ENCODE results near the gene TRIM2. TPM values are rescaled to one million over a fixed set of nuclear protein-coding genes. Genes with fewer than 3 reads are reported as not detected.

The TRIM2 gene
- total and polyA plus RNA-seq, 2 experiments from 2014 or later, result 22.0 to 61.5 TPM

DNA sequence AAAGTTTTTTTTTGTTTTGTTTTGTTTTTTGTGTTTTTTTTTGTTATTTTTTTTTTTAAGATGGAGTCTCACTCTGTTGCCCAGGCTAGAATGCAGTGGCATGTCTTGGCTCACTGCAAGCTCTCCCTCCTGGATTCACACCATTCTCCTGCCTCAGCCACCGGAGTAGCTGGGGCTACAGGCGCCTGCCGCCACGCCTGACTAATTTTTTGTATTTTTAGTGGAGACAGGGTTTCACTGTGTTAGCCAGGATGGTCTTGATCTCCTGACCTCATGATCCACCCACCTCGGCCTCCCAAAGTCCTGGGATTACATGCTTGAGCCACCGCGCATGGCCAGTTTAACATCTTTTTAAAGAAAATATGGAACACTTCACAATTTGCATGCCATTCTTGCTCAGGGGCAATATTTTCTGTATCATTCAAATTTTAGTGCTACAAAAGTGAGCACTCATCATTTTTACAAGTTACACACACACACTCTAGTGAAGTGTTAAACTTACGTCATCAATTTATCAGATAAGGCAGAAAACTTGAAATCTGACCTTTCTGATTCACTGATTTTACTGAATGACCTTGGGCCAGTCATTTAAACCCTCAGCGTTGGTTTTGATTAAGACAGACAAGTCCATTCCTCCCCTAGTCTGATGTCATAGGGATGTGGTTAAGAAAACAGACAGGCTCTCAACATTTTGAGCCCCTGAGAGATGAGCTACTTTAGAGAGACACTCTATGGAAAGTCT, 61.2 kb downstream of the TRIM2 start:
- Mint-ChIP-seq H3K9me3 (0 out of 3 replicates have a peak, but pooled peaks cover 7% of the 10 kb centered on the region), H3K36me3 (ENCODE audit: low read depth) (peaks cover 20% of the 10 kb centered on the region; the same call in 2 of the 3 replicates), H3K4me3 (no peak overlapping the region), H3K27me3 (ENCODE audit: insufficient read depth, low read depth, poor library complexity) (peaks cover 2% of the 10 kb centered on the region), H3K27ac (no peak overlapping the region), H3K4me1 (peaks cover 58% of the 10 kb centered on the region)
- peaks cover 43% of the 10 kb centered on the region for H3K4me1 ChIP-seq (ENCODE audit: insufficient read depth)
- H3K4me3 ChIP-seq, result no peak overlapping the region
- H3K79me2 ChIP-seq (replicated peaks; ENCODE audit: insufficient read depth), result peaks cover 82% of the 10 kb centered on the region
- H2AFZ ChIP-seq, result no peak overlapping the region
- TF ChIP-seq, protein P1, sequence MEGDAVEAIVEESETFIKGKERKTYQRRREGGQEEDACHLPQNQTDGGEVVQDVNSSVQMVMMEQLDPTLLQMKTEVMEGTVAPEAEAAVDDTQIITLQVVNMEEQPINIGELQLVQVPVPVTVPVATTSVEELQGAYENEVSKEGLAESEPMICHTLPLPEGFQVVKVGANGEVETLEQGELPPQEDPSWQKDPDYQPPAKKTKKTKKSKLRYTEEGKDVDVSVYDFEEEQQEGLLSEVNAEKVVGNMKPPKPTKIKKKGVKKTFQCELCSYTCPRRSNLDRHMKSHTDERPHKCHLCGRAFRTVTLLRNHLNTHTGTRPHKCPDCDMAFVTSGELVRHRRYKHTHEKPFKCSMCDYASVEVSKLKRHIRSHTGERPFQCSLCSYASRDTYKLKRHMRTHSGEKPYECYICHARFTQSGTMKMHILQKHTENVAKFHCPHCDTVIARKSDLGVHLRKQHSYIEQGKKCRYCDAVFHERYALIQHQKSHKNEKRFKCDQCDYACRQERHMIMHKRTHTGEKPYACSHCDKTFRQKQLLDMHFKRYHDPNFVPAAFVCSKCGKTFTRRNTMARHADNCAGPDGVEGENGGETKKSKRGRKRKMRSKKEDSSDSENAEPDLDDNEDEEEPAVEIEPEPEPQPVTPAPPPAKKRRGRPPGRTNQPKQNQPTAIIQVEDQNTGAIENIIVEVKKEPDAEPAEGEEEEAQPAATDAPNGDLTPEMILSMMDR (conservative IDR thresholded peaks at IDR 0.05; ENCODE audit: low read depth in 2 of 2), result no peak
- TF ChIP-seq, protein P2, sequence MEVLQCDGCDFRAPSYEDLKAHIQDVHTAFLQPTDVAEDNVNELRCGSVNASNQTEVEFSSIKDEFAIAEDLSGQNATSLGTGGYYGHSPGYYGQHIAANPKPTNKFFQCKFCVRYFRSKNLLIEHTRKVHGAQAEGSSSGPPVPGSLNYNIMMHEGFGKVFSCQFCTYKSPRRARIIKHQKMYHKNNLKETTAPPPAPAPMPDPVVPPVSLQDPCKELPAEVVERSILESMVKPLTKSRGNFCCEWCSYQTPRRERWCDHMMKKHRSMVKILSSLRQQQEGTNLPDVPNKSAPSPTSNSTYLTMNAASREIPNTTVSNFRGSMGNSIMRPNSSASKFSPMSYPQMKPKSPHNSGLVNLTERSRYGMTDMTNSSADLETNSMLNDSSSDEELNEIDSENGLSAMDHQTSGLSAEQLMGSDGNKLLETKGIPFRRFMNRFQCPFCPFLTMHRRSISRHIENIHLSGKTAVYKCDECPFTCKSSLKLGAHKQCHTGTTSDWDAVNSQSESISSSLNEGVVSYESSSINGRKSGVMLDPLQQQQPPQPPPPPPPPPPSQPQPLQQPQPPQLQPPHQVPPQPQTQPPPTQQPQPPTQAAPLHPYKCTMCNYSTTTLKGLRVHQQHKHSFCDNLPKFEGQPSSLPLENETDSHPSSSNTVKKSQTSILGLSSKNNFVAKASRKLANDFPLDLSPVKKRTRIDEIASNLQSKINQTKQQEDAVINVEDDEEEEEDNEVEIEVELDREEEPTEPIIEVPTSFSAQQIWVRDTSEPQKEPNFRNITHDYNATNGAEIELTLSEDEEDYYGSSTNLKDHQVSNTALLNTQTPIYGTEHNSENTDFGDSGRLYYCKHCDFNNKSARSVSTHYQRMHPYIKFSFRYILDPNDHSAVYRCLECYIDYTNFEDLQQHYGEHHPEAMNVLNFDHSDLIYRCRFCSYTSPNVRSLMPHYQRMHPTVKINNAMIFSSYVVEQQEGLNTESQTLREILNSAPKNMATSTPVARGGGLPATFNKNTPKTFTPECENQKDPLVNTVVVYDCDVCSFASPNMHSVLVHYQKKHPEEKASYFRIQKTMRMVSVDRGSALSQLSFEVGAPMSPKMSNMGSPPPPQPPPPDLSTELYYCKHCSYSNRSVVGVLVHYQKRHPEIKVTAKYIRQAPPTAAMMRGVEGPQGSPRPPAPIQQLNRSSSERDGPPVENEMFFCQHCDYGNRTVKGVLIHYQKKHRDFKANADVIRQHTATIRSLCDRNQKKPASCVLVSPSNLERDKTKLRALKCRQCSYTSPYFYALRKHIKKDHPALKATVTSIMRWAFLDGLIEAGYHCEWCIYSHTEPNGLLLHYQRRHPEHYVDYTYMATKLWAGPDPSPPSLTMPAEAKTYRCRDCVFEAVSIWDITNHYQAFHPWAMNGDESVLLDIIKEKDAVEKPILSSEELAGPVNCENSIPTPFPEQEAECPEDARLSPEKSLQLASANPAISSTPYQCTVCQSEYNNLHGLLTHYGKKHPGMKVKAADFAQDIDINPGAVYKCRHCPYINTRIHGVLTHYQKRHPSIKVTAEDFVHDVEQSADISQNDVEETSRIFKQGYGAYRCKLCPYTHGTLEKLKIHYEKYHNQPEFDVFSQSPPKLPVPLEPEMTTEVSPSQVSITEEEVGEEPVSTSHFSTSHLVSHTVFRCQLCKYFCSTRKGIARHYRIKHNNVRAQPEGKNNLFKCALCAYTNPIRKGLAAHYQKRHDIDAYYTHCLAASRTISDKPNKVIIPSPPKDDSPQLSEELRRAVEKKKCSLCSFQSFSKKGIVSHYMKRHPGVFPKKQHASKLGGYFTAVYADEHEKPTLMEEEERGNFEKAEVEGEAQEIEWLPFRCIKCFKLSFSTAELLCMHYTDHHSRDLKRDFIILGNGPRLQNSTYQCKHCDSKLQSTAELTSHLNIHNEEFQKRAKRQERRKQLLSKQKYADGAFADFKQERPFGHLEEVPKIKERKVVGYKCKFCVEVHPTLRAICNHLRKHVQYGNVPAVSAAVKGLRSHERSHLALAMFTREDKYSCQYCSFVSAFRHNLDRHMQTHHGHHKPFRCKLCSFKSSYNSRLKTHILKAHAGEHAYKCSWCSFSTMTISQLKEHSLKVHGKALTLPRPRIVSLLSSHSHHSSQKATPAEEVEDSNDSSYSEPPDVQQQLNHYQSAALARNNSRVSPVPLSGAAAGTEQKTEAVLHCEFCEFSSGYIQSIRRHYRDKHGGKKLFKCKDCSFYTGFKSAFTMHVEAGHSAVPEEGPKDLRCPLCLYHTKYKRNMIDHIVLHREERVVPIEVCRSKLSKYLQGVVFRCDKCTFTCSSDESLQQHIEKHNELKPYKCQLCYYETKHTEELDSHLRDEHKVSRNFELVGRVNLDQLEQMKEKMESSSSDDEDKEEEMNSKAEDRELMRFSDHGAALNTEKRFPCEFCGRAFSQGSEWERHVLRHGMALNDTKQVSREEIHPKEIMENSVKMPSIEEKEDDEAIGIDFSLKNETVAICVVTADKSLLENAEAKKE (CRISPR knock-in tag; IDR thresholded peaks at IDR 0.05), result no peak
- TF ChIP-seq, protein P3, sequence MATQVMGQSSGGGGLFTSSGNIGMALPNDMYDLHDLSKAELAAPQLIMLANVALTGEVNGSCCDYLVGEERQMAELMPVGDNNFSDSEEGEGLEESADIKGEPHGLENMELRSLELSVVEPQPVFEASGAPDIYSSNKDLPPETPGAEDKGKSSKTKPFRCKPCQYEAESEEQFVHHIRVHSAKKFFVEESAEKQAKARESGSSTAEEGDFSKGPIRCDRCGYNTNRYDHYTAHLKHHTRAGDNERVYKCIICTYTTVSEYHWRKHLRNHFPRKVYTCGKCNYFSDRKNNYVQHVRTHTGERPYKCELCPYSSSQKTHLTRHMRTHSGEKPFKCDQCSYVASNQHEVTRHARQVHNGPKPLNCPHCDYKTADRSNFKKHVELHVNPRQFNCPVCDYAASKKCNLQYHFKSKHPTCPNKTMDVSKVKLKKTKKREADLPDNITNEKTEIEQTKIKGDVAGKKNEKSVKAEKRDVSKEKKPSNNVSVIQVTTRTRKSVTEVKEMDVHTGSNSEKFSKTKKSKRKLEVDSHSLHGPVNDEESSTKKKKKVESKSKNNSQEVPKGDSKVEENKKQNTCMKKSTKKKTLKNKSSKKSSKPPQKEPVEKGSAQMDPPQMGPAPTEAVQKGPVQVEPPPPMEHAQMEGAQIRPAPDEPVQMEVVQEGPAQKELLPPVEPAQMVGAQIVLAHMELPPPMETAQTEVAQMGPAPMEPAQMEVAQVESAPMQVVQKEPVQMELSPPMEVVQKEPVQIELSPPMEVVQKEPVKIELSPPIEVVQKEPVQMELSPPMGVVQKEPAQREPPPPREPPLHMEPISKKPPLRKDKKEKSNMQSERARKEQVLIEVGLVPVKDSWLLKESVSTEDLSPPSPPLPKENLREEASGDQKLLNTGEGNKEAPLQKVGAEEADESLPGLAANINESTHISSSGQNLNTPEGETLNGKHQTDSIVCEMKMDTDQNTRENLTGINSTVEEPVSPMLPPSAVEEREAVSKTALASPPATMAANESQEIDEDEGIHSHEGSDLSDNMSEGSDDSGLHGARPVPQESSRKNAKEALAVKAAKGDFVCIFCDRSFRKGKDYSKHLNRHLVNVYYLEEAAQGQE (IDR thresholded peaks at IDR 0.05; ENCODE audit: unreplicated experiment), result no peak
- TF ChIP-seq STAT1 (IDR thresholded peaks at IDR 0.05; ENCODE audit: unreplicated experiment) (no peak), JUNB (IDR thresholded peaks at IDR 0.05; ENCODE audit: unreplicated experiment) (no peak), ZNF114 (CRISPR knock-in tag; IDR thresholded peaks at IDR 0.05) (no peak), POLR2AphosphoS5 (IDR thresholded peaks at IDR 0.05; ENCODE audit: low read depth) (no peak), NANOG (IDR thresholded peaks at IDR 0.05; ENCODE audit: borderline replicate concordance) (no peak), EZH2phosphoT487 (IDR thresholded peaks at IDR 0.05; ENCODE audit: unreplicated experiment) (no peak), ZNF331 (CRISPR knock-in tag; IDR thresholded peaks at IDR 0.05; ENCODE audit: low read depth) (no peak), CREB1 (CRISPR knock-in tag; IDR thresholded peaks at IDR 0.05; ENCODE audit: low read depth) (no peak), EZH2 (IDR thresholded peaks at IDR 0.05; ENCODE audit: low read depth, unreplicated experiment) (no peak)
- TF ChIP-seq, protein P4, sequence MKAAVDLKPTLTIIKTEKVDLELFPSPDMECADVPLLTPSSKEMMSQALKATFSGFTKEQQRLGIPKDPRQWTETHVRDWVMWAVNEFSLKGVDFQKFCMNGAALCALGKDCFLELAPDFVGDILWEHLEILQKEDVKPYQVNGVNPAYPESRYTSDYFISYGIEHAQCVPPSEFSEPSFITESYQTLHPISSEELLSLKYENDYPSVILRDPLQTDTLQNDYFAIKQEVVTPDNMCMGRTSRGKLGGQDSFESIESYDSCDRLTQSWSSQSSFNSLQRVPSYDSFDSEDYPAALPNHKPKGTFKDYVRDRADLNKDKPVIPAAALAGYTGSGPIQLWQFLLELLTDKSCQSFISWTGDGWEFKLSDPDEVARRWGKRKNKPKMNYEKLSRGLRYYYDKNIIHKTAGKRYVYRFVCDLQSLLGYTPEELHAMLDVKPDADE (IDR thresholded peaks at IDR 0.05), result no peak
- H3K27me3 ChIP-seq (ENCODE audit: insufficient read depth), result no peaks in the 10 kb centered on the region
- no peaks in the 10 kb centered on the region for H3K9me2 ChIP-seq (ENCODE audit: insufficient read depth)
- no peaks in the 10 kb centered on the region for H4K20me1 ChIP-seq (replicated peaks; ENCODE audit: insufficient read depth)
- H3K4me2 ChIP-seq, result no peak overlapping the region
- no peaks in the 10 kb centered on the region for H3K36me3 ChIP-seq (ENCODE audit: insufficient read depth)
- H3K27ac ChIP-seq (ENCODE audit: low read depth), result no peak overlapping the region
- ATAC-seq (no peak), DNase-seq (ENCODE audit: low spot score) (no peak)
- H3F3A ChIP-seq (replicated peaks; ENCODE audit: low read depth), result no peaks in the 10 kb centered on the region; the same call in 1 of the 2 replicates
